ENCODE results near the gene NKAIN2.

Gene NKAIN2

DNA sequence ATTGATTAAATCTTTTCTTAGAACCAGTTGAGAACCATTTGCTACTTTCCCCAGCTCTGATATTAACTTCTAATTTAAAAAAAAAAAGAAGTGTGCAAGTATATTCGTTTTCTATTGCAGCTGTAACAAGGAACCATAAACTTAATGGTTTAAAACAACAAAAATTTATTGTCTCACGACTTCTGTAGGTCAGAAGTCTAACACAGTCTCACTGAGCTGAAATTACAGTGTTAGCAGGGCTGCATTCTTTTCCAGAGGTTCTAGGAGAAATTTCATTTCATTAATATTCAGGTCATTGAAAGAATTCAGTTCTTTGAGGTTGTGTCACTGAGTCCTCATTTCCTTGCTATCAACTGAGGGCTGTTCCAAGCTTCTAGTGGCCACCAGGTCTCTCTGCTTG, 945.1 kb downstream of the NKAIN2 start:
- Histone ChIP-seq H3K27me3 (no peaks in the 10 kb centered on the region), H3K4me3 (ENCODE audit: low read depth, low read length) (no peak overlapping the region), H3K4me1 (no peaks in the 10 kb centered on the region), H3K9me3 (no peaks in the 10 kb centered on the region), H3K36me3 (no peaks in the 10 kb centered on the region)
- TF ChIP-seq, protein P1, sequence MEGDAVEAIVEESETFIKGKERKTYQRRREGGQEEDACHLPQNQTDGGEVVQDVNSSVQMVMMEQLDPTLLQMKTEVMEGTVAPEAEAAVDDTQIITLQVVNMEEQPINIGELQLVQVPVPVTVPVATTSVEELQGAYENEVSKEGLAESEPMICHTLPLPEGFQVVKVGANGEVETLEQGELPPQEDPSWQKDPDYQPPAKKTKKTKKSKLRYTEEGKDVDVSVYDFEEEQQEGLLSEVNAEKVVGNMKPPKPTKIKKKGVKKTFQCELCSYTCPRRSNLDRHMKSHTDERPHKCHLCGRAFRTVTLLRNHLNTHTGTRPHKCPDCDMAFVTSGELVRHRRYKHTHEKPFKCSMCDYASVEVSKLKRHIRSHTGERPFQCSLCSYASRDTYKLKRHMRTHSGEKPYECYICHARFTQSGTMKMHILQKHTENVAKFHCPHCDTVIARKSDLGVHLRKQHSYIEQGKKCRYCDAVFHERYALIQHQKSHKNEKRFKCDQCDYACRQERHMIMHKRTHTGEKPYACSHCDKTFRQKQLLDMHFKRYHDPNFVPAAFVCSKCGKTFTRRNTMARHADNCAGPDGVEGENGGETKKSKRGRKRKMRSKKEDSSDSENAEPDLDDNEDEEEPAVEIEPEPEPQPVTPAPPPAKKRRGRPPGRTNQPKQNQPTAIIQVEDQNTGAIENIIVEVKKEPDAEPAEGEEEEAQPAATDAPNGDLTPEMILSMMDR (IDR thresholded peaks at IDR 0.05; ENCODE audit: low read depth, low read length) = no peak
- no peak for DNase-seq

DNA sequence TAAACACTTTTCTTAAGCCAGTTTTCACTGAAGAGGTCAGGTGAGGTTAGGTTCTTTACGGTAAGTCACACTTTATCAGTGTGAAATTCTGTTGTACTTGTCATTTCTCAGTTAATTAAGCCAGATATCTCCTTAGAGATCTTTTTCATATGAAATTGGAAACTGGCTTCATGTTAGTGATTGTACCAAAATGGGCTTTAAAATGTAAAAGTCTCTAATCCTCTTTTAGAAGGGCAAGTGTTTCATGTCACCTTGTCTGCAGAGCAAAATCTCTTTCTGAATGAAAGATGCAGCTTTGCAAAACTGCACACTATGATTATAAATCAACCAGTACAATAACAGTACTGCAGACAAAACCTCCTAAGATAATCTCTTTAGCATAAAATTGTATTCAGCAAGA, 949.3 kb downstream of the NKAIN2 start:
- H3K36me3 ChIP-seq = no peaks in the 10 kb centered on the region
- TF ChIP-seq, protein P1 (IDR thresholded peaks at IDR 0.05; ENCODE audit: low read depth, low read length) = no peak
- no peaks in the 10 kb centered on the region for H3K27me3 ChIP-seq
- DNase-seq = no peak
- no peaks in the 10 kb centered on the region for H3K9me3 ChIP-seq
- no peaks in the 10 kb centered on the region for H3K4me1 ChIP-seq
- no peak overlapping the region for H3K4me3 ChIP-seq (ENCODE audit: low read depth, low read length)

DNA sequence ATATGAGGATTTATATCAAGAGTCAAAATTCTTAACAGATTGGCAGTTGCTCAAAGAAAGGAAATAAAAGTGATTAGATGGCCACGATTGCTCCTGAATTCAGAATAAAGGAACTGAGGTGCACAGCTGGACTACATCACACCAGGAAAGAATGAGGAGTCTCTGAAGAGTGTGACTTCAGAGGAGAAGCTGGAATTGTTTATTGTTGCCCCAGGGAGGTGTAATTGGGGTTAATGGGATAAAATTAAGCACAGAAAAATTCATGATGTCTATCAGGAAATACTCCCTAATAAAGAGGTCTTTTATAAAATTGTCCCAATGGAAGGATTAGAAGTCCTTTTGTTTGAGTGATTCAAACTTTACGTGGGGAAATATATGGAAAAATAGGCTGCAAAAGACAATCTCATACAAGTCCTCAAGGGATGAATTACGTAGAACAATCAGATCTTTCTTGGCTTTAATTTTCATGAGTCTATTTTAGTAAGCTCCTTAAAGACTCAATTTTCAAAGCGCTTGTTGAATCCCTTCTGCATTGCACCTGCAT, 950.0 kb downstream of the NKAIN2 start:
- Histone ChIP-seq H3K36me3 (no peaks in the 10 kb centered on the region), H3K9me3 (no peaks in the 10 kb centered on the region), H3K4me1 (no peaks in the 10 kb centered on the region), H3K27me3 (no peaks in the 10 kb centered on the region), H3K4me3 (ENCODE audit: low read depth, low read length) (no peak overlapping the region)
- TF ChIP-seq, protein P1 (IDR thresholded peaks at IDR 0.05; ENCODE audit: low read depth, low read length) = no peak
- DNase-seq = no peak

DNA sequence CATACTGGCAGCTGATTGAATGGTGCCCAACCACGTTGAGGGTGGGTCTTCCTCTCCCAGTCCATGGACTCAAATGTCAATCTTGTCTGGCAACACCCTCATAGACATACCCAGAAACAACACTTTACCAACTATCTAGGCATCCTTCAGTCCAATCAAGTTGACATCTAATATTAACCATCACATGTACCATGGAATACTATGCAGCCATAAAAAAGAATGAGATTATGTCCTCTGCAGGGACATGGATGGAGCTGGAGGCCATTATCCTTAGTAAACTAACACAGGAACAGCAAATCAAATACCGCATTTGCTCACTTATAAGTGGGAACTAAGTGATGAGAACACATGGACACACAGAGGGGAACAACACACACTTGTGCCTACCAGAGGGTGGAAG, 951.7 kb downstream of the NKAIN2 start:
- H3K4me1 ChIP-seq = no peaks in the 10 kb centered on the region
- H3K36me3 ChIP-seq = no peaks in the 10 kb centered on the region
- no peaks in the 10 kb centered on the region for H3K9me3 ChIP-seq
- H3K27me3 ChIP-seq = no peaks in the 10 kb centered on the region
- TF ChIP-seq, protein P1 (IDR thresholded peaks at IDR 0.05; ENCODE audit: low read depth, low read length) = no peak
- no peak for DNase-seq
- H3K4me3 ChIP-seq (ENCODE audit: low read depth, low read length) = no peak overlapping the region

DNA sequence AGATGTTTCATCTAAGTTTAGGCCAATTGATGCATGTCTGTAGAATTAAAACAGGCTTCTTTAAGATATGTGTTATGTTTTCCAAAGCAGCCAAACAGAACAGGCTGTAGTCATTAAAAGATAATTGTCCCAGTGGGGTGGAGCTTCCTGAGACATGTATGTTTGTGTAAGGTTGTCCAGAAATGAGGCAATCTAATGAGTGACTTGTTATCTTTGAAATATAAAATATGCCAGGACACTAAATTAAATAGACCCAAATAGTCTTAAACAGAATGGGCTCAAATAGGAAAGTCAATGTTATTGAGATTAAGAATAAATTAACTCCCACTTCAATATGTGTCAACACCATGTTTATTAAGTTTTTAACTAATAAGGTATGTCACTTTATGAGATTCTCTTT, 953.9 kb downstream of the NKAIN2 start:
- H3K4me3 ChIP-seq (ENCODE audit: low read depth, low read length) = no peak overlapping the region
- no peaks in the 10 kb centered on the region for H3K36me3 ChIP-seq
- no peaks in the 10 kb centered on the region for H3K27me3 ChIP-seq
- no peak for DNase-seq
- no peaks in the 10 kb centered on the region for H3K9me3 ChIP-seq
- no peaks in the 10 kb centered on the region for H3K4me1 ChIP-seq
- TF ChIP-seq, protein P1 (IDR thresholded peaks at IDR 0.05; ENCODE audit: low read depth, low read length) = no peak

DNA sequence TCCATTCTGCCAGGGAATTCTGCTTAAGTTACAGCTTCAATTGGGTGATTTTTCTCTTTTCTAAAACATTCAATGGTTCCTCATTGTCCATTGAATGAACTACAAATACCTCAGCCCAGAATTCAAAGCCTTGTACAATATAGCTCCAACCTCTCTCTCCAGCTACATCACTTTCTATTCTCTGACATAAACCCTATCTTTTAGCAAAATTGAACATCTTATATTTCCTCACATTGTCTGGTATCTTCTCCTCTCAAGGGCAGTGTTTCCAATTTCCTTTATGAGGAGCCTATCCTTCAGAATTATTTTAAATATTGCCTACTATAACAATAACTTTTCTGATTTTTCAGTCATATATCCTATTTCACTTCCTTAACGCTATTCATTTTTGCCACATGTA, 955.0 kb downstream of the NKAIN2 start:
- no peaks in the 10 kb centered on the region for H3K9me3 ChIP-seq
- DNase-seq = no peak

More for the DNA sequence above, 955.0 kb downstream of the NKAIN2 start:
- Histone ChIP-seq H3K4me3 (ENCODE audit: low read depth, low read length) (no peak overlapping the region), H3K4me1 (no peaks in the 10 kb centered on the region), H3K36me3 (no peaks in the 10 kb centered on the region), H3K27me3 (no peaks in the 10 kb centered on the region)
- TF ChIP-seq, protein P1 (IDR thresholded peaks at IDR 0.05; ENCODE audit: low read depth, low read length) = no peak
